Suppressor macrophage (primary cell): ENCODE results near the gene MICU1.
A peak's percentile ranks its signal among the peaks of the same experiment; 100 is the strongest.

Source experiments
- DNase-seq, 4 experiments: peaks; one replicate each; pipeline ENCODE4 v3.0.0-alpha.2; 2020 to 2022

MICU1 gene

DNA sequence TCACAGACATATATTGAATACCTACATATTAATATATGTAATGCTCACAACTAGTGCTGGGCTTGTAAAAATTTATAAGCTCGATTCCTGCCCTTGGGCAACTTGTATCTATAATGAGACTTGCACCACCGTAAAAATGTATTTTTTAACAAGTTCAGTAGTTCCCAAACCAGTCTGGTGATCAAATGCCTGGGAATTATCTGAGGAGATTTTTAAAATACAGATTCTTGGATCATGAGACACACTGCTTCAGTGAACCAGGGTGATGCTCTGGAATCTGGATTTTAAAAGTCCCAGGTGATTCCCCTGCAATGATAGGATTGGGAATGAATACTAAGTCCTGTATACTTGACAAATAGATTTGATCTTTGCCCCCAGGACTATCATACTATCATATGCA, 4.3 kb upstream of the MICU1 start:
- no peak for DNase-seq

GRCh38 chr10:72626444-72626754, 520 bp upstream of the MICU1 start:
- no peak for DNase-seq

DNA sequence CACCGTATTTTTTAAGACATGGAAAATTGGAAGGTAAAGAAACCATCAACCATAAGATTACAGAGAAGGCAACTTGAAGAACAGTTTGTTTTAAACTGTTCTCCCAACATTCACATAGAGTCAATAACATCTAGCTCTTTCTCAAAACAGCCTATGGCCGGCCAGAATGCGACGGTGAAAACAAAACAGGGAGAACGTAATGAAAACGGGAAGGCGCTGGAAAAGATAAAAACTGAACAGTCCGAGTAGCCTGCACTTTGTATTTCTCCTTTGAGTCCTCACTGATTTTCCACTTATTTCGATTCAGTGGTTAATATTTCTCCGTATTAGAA, 637 bp downstream of the MICU1 start:
- peak in 2 of 4 experiments; percentile 41 to 57 for DNase-seq

GRCh38 chr10:72622271-72622670, 3.6 kb downstream of the MICU1 start:
- DNase-seq, result no peak

DNA sequence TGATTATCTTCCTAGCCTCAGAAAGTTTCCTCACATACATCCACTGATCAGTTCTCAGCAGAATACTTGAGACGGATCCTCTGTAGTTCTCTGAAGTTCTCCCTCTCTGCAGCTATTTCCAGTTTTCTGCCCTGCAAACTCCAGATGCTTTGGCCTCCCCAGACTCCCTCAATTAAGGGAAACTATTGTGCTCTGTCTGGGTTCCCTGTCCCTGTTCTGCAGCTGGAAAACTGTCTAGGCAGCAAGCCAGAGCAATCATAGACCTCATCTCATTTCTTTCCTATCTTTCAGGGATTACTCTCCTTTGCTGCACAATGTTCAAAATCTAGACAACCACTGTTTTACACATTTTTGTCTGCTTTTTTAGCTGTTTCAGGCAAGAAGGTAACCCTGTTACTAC, 9.2 kb downstream of the MICU1 start:
- DNase-seq, result no peak

DNA sequence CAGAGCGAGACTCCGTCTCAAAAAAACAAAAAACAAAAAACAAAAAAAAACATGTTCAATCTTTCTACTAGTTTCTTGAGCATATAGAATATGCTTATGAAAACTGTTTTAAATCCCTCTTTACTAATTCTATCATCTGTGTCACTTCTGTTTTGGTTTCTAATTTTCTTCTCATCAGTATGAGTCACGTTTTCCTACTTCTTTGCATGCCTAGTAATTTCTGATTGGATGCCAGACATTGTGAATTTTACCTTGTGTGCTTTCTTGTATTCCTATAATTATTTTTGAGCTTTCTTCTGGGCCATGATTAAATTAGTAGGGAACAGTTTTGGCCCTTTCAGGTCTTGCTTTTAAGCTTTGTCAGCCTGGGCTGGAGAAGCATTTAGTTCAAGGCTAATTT, 9.9 kb downstream of the MICU1 start:
- no peak for DNase-seq

- no peak for DNase-seq
Observed at GRCh38 chr10:72612203-72612826, 13.6 kb downstream of the MICU1 start.

DNA sequence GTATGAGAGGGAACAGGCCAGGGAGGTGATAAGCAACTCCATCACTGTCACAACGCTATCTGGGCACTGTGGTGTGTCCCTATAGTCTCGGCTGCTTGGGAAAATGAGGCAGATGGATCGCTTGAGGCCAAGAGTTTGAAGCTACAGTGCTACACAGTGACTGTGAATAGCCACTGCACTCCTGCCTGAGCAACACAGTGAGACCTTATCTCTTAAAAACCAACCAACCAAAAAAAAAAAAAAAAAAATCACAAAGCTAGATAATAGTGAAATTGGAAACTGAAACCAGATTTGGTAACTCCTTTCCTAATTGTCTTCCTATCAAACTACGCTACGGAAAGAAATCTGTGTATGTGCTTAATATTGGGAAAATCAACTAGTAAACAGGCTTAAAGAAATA, 14.1 kb downstream of the MICU1 start:
- DNase-seq, result no peak

- DNase-seq, result no peak
Observed at GRCh38 chr10:72610466-72610865, 15.4 kb downstream of the MICU1 start.

- no peak for DNase-seq
Observed at GRCh38 chr10:72605122-72605521, 20.8 kb downstream of the MICU1 start.

DNA sequence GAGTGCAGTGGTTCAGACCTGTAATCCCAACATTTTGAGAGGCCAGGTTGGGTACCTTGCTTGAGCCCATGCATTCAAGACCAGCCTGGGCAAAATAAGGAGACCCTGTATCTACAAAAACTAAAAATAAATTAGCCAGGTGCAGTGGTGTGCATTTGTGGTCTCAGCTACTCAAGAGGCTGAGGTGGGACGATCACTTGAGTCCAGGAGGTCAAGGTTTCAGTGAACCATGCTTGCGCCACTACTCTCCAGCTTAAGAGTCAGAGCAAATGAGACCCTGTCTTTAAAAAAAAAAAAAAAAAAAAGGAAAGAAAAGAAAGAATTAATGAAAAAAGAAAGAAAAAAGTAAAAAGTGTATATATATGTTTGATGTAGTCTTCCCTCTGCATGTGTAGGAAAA, 24.7 kb downstream of the MICU1 start:
- no peak for DNase-seq

GRCh38 chr10:72598769-72599701, 26.8 kb downstream of the MICU1 start:
- DNase-seq, result no peak

DNA sequence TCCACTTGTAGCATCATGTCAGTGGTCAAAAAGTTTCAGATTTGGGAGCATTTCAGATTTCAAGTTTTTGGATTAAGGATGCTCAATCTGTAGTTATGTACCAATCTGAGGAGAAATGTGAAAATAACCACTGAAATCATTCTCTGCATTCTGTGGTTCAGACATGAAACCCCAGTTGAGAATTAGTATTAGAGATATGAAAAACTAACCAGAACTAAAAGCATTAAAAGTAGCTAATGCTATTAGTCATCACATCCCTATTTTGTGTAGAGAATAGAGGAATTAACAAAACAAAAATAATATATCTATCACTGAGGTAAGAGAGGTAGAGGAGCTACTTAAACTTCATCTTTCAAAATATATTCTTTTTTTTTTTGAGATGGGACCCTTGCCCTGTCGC, 28.0 kb downstream of the MICU1 start:
- DNase-seq, result peak in 2 of 4 experiments; percentile 18 to 22

DNA sequence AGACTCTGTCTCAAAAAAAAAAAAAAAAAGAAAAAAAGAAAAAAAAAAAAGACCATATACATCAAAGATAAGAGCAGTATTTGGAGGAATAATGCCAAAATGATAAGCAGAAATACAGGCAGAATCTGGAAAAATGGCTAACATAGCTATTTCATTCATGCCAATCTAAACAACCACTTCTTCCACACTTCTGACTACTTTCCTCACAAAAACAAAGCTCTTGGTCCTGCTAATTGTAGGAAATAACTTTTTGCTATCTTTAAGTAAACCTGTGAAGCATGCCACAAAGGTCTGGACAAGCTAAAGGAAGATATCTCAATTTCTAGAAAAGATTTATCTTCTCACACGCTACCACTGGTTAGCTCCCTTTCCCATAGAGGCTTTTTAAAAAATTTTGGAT, 30.4 kb downstream of the MICU1 start:
- DNase-seq, result no peak

DNA sequence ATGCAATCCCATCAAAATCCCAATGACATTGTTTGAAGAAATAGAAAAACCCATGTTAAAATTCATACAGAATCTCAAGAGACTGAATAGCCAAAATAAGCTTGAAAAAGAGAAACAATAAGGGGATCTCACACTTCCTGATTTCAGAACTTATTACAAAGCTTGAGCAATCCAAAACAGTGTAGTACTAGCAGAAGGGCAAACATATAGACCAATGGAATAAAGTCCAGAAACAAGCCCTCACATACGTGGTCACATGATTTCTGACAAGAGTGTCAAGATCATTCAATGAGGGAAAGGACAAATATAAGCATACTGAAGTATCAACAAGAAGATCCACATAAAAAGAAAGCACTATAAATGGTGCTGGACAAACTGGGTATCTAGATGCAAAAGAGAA, 31.9 kb downstream of the MICU1 start:
- DNase-seq, result peak; percentile 43 to 85 (median 64)

- DNase-seq, result no peak
Observed at GRCh38 chr10:72588266-72588665, 37.6 kb downstream of the MICU1 start.

DNA sequence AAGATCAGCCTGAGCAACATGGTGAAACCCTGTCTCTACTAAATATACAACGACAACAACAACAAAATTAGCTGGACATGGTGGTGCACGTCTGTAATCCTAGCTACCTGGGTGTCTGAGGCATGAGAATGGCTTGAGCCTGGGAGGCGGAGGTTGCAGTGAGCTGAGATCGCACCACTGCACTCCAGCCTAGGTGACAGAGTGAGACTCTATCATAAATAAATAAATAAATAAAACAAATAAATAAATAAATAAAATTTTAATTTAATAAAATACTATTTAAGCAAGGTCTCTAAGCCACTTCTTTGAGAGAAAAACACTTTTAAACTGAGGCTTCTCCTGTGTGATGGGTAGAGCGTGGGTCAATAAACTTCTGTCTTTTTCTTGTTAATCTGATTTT, 38.3 kb downstream of the MICU1 start:
- DNase-seq, result no peak

DNA sequence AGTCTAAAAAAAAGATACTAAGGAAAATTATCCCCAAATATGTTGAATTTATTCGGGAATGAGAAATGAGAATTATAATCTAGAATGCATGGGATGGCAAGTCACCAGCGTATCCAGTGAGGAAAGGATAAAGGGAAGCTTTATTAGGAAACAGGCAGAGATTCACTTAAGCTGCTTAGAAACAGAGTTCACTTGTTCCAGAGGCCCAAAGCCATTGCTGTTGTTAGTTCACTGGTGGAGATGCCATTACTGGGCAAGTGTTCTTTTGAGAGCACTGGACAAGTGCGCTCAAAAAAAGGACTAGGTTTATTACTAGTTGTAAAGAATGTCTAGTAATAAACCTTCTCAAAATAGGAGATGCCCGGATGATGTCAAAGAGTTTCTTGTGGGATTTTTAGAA, 51.2 kb downstream of the MICU1 start:
- DNase-seq, result no peak

GRCh38 chr10:72573079-72573478, 52.8 kb downstream of the MICU1 start:
- DNase-seq, result no peak

DNA sequence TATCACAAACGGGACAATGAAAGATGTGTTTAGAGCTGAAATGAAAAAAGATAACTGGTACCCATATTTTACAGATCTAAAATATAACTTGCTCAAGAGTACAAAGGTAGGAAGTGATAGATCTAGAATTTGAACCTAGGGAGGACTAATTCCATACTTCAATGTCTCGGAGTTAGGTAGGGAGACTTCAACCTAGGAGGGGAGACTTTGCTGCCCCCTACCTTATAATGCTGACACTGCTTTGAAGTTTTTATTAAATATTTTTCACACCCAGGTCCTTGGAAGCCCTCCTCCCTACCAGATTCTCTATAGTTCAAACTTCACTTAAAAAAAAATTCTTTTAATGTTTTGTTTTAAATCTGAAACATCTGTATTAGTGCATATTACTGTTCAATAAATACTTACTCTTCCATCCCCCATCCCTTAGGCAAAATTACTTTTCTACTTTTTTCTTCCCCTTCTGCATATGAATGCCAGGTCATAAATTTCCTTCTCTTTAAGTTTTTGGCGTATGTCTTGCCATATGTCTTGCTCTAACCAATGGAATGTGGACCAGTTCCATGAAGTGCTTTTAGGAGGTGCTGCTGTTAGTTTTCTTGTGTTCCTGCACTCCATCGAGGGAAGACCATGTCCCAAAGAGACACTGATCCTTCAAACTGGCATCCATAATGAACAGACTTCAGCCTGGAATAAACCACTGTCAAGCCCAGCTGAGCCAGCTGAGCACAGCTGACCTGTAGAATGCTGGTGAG, 57.8 kb downstream of the MICU1 start:
- peak in 3 of 4 experiments; percentile 11 to 20 (median 15) for DNase-seq

GRCh38 chr10:72567421-72567820, 58.5 kb downstream of the MICU1 start:
- peak in 3 of 4 experiments; percentile 11 to 49 (median 25) for DNase-seq

DNA sequence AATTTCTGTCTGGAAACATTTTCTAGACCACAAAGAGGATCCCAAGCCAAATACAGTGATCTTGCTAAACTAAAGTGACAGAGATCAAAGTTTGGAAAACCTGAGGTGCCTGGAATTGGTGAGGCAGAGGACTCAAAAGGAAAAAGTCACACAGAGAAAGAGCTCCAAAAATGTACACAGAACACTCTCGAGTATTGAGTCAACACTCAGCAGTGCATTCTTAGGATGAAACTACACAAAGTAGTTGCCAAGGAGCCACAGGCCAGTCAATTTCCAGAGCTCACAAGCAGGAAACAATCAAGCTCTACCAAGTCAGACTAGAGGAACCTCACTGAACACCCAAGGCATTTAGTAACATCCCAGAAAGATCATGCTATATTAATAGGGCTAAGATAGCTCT, 61.3 kb downstream of the MICU1 start:
- DNase-seq, result peak in 2 of 4 experiments; percentile 20 to 49

DNA sequence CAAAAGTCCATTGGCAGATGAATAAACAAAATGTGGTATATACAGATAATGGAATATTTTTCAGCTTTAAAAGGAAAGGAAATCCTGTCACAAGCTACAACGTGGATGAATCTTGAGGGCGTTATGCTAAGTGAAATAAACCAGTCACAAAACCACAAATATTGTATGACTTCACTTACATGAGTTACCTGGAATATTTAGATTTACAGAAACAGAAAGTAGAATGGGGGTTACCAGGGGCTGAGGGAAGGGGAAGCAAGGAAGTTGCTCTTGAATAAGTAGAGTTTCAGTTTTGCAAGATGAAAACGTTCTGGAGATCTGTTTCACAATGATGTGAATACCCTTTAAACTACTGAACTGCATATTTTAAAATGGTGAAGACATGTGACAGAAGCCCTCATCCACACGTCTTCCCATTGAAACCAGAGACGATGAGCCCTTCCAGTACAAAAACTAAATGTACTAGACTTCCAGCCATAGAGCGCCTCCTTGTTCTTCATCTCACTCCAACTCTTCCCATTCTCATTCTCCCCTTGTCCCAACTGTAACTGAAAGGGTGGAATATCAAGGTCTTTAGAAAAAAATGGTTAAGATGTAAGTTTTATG, 62.4 kb downstream of the MICU1 start:
- DNase-seq, result peak; percentile 48 to 88 (median 70)
